ENCODE data around the gene BARX2. TPM values are rescaled to one million over a fixed set of nuclear protein-coding genes. Genes with fewer than 3 reads are reported as not detected.

BARX2 gene
- total and polyA plus RNA-seq, 9 donors = 0.13 to 26.2 (median 1.5) TPM

GRCh38 chr11:129383502-129383901 is 7.9 kb downstream of the BARX2 start:
- Histone ChIP-seq H3K4me3 (ENCODE audit: low read length) (no peak overlapping the region), H3K9me3 (replicated peaks; ENCODE audit: control insufficient read depth, low read depth, low read length) (no peaks in the 10 kb centered on the region), H3K27me3 (ENCODE audit: control insufficient read depth, insufficient read depth, low read length) (peaks cover 12% of the 10 kb centered on the region), H3K4me1 (ENCODE audit: control insufficient read depth, insufficient read depth, low read length) (no peaks in the 10 kb centered on the region), H3K27ac (ENCODE audit: low read length) (no peak overlapping the region), H3K36me3 (ENCODE audit: control insufficient read depth, insufficient read depth, low read length) (no peaks in the 10 kb centered on the region)
- 57% methylated on average over 1 of the region's 5 CpGs for WGBS (ENCODE audit: insufficient coverage)
- no peak for DNase-seq

GRCh38 chr11:129384415-129384814 is 8.8 kb downstream of the BARX2 start:
- no peak for DNase-seq
- Histone ChIP-seq H3K4me3 (ENCODE audit: low read length) (no peak overlapping the region), H3K9me3 (replicated peaks; ENCODE audit: control insufficient read depth, low read depth, low read length) (no peaks in the 10 kb centered on the region), H3K27ac (ENCODE audit: low read length) (no peak overlapping the region), H3K27me3 (ENCODE audit: control insufficient read depth, insufficient read depth, low read length) (peaks cover 12% of the 10 kb centered on the region), H3K36me3 (ENCODE audit: control insufficient read depth, insufficient read depth, low read length) (no peaks in the 10 kb centered on the region), H3K4me1 (ENCODE audit: control insufficient read depth, insufficient read depth, low read length) (no peaks in the 10 kb centered on the region)
- WGBS (ENCODE audit: insufficient coverage) = no CpG with 5 or more reads among the region's 3 CpGs

- no peak for DNase-seq
- Histone ChIP-seq H3K9me3 (replicated peaks; ENCODE audit: control insufficient read depth, low read depth, low read length) (no peaks in the 10 kb centered on the region), H3K27me3 (ENCODE audit: control insufficient read depth, insufficient read depth, low read length) (peaks cover 8% of the 10 kb centered on the region), H3K36me3 (ENCODE audit: control insufficient read depth, insufficient read depth, low read length) (no peaks in the 10 kb centered on the region), H3K4me1 (ENCODE audit: control insufficient read depth, insufficient read depth, low read length) (no peaks in the 10 kb centered on the region), H3K27ac (ENCODE audit: low read length) (no peak overlapping the region), H3K4me3 (ENCODE audit: low read length) (no peak overlapping the region)
- WGBS (ENCODE audit: insufficient coverage) = no CpG with 5 or more reads among the region's 2 CpGs
Measured at GRCh38 chr11:129385801-129386200, 10.2 kb downstream of the BARX2 start.

DNA sequence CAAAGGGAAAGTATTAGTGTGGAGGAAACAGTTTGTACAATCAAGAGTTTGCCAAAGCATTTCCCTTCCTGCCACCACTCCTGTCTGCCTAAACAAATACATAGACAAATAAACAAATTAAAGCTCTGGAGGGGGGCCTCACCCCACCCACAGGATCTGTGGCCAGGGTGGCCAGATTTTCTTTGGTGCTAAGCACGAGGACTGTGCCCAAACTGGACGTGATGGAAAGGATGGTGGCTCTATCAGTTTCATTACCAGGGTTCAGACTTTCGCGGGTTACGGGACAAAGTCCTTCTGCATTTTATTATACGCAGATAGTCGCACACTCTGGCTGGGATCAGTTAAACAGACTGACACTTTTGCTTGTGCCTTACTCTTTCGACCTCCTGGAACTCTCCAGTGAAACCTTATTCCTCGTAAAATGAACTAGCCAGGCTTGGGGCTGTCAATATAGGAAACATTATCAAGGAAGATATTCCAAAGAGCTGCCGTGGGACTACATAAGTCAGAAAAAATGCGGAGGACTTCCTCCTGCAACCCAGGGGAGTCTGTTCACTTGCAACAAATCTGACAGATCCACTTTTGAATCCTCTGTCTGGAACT is 11.2 kb downstream of the BARX2 start:
- peaks cover 8% of the 10 kb centered on the region for H3K27me3 ChIP-seq (ENCODE audit: control insufficient read depth, insufficient read depth, low read length)
- peak; percentile 55 for DNase-seq

DNA sequence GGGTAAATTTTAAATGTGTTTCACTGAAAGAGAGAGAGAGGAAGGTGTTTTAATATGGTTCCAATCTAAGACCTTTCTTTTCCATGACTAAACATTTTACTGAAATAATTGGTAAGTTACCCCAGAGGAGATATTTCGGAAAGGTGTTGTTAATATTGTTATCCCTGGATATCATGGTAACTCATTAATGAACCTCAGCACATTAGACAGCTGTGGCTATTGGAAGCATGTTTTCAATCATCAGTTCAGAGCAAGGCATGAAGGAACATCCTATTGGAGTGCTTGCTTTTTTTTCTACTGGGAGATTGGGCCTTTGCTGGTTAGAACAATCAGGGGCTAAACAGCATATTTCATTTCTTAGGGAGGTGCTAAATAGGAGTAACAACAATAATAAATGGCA is 11.8 kb downstream of the BARX2 start:
- no CpG with 5 or more reads among the region's 1 CpG for WGBS (ENCODE audit: insufficient coverage)
- no peaks in the 10 kb centered on the region for H3K4me1 ChIP-seq (ENCODE audit: control insufficient read depth, insufficient read depth, low read length)
- H3K4me3 ChIP-seq (ENCODE audit: low read length) = no peak overlapping the region
- H3K9me3 ChIP-seq (replicated peaks; ENCODE audit: control insufficient read depth, low read depth, low read length) = no peaks in the 10 kb centered on the region
- H3K27me3 ChIP-seq (ENCODE audit: control insufficient read depth, insufficient read depth, low read length) = peaks cover 8% of the 10 kb centered on the region
- no peak for DNase-seq
- no peak overlapping the region for H3K27ac ChIP-seq (ENCODE audit: low read length)
- H3K36me3 ChIP-seq (ENCODE audit: control insufficient read depth, insufficient read depth, low read length) = no peaks in the 10 kb centered on the region

More for the DNA sequence above, 11.2 kb downstream of the BARX2 start:
- no peak overlapping the region for H3K27ac ChIP-seq (ENCODE audit: low read length)
- no peaks in the 10 kb centered on the region for H3K36me3 ChIP-seq (ENCODE audit: control insufficient read depth, insufficient read depth, low read length)
- no peak overlapping the region for H3K4me3 ChIP-seq (ENCODE audit: low read length)
- no peaks in the 10 kb centered on the region for H3K4me1 ChIP-seq (ENCODE audit: control insufficient read depth, insufficient read depth, low read length)
- no peaks in the 10 kb centered on the region for H3K9me3 ChIP-seq (replicated peaks; ENCODE audit: control insufficient read depth, low read depth, low read length)
- 12% methylated on average over 7 of the region's 11 CpGs for WGBS (ENCODE audit: insufficient coverage)

DNA sequence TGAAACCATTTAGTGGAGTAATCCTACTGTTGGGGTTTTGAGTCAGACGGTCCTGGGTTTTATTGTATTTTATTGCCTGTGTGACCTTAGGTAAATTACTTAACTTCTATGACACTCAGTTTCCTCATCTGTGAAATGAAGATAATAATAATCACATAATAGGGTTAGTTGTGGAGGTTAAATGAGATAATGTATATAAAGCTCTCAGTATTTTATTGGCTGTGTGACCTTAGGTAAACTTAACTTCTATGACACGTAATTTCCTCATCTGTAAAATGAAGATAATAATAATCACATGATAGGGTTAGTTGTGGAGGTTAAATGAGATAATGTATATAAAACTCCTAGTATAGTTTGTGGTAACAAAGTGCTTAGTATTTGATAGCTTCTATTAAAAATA is 13.2 kb downstream of the BARX2 start:
- H3K36me3 ChIP-seq (ENCODE audit: control insufficient read depth, insufficient read depth, low read length) = no peaks in the 10 kb centered on the region
- H3K4me3 ChIP-seq (ENCODE audit: low read length) = no peak overlapping the region
- WGBS (ENCODE audit: insufficient coverage) = no CpG with 5 or more reads among the region's 2 CpGs
- no peak overlapping the region for H3K27ac ChIP-seq (ENCODE audit: low read length)
- no peak for DNase-seq
- no peaks in the 10 kb centered on the region for H3K9me3 ChIP-seq (replicated peaks; ENCODE audit: control insufficient read depth, low read depth, low read length)
- peaks cover 8% of the 10 kb centered on the region for H3K27me3 ChIP-seq (ENCODE audit: control insufficient read depth, insufficient read depth, low read length)
- no peaks in the 10 kb centered on the region for H3K4me1 ChIP-seq (ENCODE audit: control insufficient read depth, insufficient read depth, low read length)

- H3K36me3 ChIP-seq (ENCODE audit: control insufficient read depth, insufficient read depth, low read length) = no peaks in the 10 kb centered on the region
- WGBS (ENCODE audit: insufficient coverage) = 69% methylated on average over 2 of the region's 4 CpGs
- DNase-seq = no peak
- no peaks in the 10 kb centered on the region for H3K4me1 ChIP-seq (ENCODE audit: control insufficient read depth, insufficient read depth, low read length)
- no peak overlapping the region for H3K27ac ChIP-seq (ENCODE audit: low read length)
- peaks cover 8% of the 10 kb centered on the region for H3K27me3 ChIP-seq (ENCODE audit: control insufficient read depth, insufficient read depth, low read length)
- H3K9me3 ChIP-seq (replicated peaks; ENCODE audit: control insufficient read depth, low read depth, low read length) = no peaks in the 10 kb centered on the region
- H3K4me3 ChIP-seq (ENCODE audit: low read length) = no peak overlapping the region
Measured at GRCh38 chr11:129390303-129390821, 14.7 kb downstream of the BARX2 start.

- peaks cover 11% of the 10 kb centered on the region for H3K27me3 ChIP-seq (ENCODE audit: control insufficient read depth, insufficient read depth, low read length)
- no peak for DNase-seq
- H3K27ac ChIP-seq (ENCODE audit: low read length) = no peak overlapping the region
- no peaks in the 10 kb centered on the region for H3K36me3 ChIP-seq (ENCODE audit: control insufficient read depth, insufficient read depth, low read length)
- H3K9me3 ChIP-seq (replicated peaks; ENCODE audit: control insufficient read depth, low read depth, low read length) = no peaks in the 10 kb centered on the region
- no peak overlapping the region for H3K4me3 ChIP-seq (ENCODE audit: low read length)
- no peaks in the 10 kb centered on the region for H3K4me1 ChIP-seq (ENCODE audit: control insufficient read depth, insufficient read depth, low read length)
- WGBS (ENCODE audit: insufficient coverage) = no CpG with 5 or more reads among the region's 5 CpGs
Measured at GRCh38 chr11:129391360-129391759, 15.7 kb downstream of the BARX2 start.

GRCh38 chr11:129391821-129392220 is 16.2 kb downstream of the BARX2 start:
- no peak overlapping the region for H3K4me3 ChIP-seq (ENCODE audit: low read length)
- H3K9me3 ChIP-seq (replicated peaks; ENCODE audit: control insufficient read depth, low read depth, low read length) = no peaks in the 10 kb centered on the region
- H3K27me3 ChIP-seq (ENCODE audit: control insufficient read depth, insufficient read depth, low read length) = peaks cover 9% of the 10 kb centered on the region
- no peaks in the 10 kb centered on the region for H3K4me1 ChIP-seq (ENCODE audit: control insufficient read depth, insufficient read depth, low read length)
- no peak for DNase-seq
- WGBS (ENCODE audit: insufficient coverage) = 40% methylated on average over 4 of the region's 6 CpGs
- no peak overlapping the region for H3K27ac ChIP-seq (ENCODE audit: low read length)
- no peaks in the 10 kb centered on the region for H3K36me3 ChIP-seq (ENCODE audit: control insufficient read depth, insufficient read depth, low read length)

GRCh38 chr11:129392995-129393394 is 17.3 kb downstream of the BARX2 start:
- Histone ChIP-seq H3K4me1 (ENCODE audit: control insufficient read depth, insufficient read depth, low read length) (no peaks in the 10 kb centered on the region), H3K9me3 (replicated peaks; ENCODE audit: control insufficient read depth, low read depth, low read length) (no peaks in the 10 kb centered on the region), H3K4me3 (ENCODE audit: low read length) (no peak overlapping the region), H3K27ac (ENCODE audit: low read length) (no peak overlapping the region), H3K27me3 (ENCODE audit: control insufficient read depth, insufficient read depth, low read length) (peaks cover 6% of the 10 kb centered on the region), H3K36me3 (ENCODE audit: control insufficient read depth, insufficient read depth, low read length) (no peaks in the 10 kb centered on the region)
- no peak for DNase-seq
- no CpG with 5 or more reads among the region's 1 CpG for WGBS (ENCODE audit: insufficient coverage)

GRCh38 chr11:129394709-129395108 is 19.1 kb downstream of the BARX2 start:
- Histone ChIP-seq H3K36me3 (ENCODE audit: control insufficient read depth, insufficient read depth, low read length) (no peaks in the 10 kb centered on the region), H3K4me1 (ENCODE audit: control insufficient read depth, insufficient read depth, low read length) (no peaks in the 10 kb centered on the region), H3K27me3 (ENCODE audit: control insufficient read depth, insufficient read depth, low read length) (peaks cover 4% of the 10 kb centered on the region), H3K9me3 (replicated peaks; ENCODE audit: control insufficient read depth, low read depth, low read length) (no peaks in the 10 kb centered on the region), H3K4me3 (ENCODE audit: low read length) (no peak overlapping the region), H3K27ac (ENCODE audit: low read length) (no peak overlapping the region)
- WGBS (ENCODE audit: insufficient coverage) = no CpG with 5 or more reads among the region's 3 CpGs
- DNase-seq = no peak
